ENCODE measurements around the gene SPRR2F.

SPRR2F gene

GRCh38 chr1:153072806-153073726 lies 40.2 kb downstream of the SPRR2F start:
- no peak for DNase-seq (ENCODE audit: low read depth)

- DNase-seq (ENCODE audit: low read depth) = no peak
Measured at GRCh38 chr1:153071511-153071910, 41.8 kb downstream of the SPRR2F start, which contains the start of gene SPRR2B. Gene SPRR2B (minus strand): TSS chr1:153071611. CDS start chr1:153070839, 772 bp downstream.

- DNase-seq (ENCODE audit: low read depth) = no peak
Measured at GRCh38 chr1:153070243-153070642, 43.1 kb downstream of the SPRR2F start.

Data from activated T-helper 9 cell treated with anti-CD3 and anti-CD28 coated beads, Interleukin-2, amount 50 U/mL, for 16 hours (primary cell).